ENCODE data around the gene SH3BGRL2.

SH3BGRL2 gene

GRCh38 chr6:79610306-79611009, 20.7 kb upstream of the SH3BGRL2 start:
- no peak for TF ChIP-seq L3MBTL2 (conservative IDR thresholded peaks at IDR 0.05)
- no peak for TF ChIP-seq TARDBP (IDR thresholded peaks at IDR 0.05)
- TF ChIP-seq ZNF384 (IDR thresholded peaks at IDR 0.05), result no peak
- no peak for TF ChIP-seq FOXK2 (IDR thresholded peaks at IDR 0.05)
- TF ChIP-seq NFRKB (IDR thresholded peaks at IDR 0.05), result no peak
- TF ChIP-seq HDGF (IDR thresholded peaks at IDR 0.05; ENCODE audit: borderline replicate concordance), result no peak
- TF ChIP-seq FOXA1 (IDR thresholded peaks at IDR 0.05), result no peak
- TF ChIP-seq SUZ12 (IDR thresholded peaks at IDR 0.05), result no peak
- TF ChIP-seq BHLHE40 (IDR thresholded peaks at IDR 0.05; ENCODE audit: borderline replicate concordance), result no peak
- TF ChIP-seq FOXM1 (IDR thresholded peaks at IDR 0.05; ENCODE audit: borderline replicate concordance), result no peak
- no peak for TF ChIP-seq ARNT (IDR thresholded peaks at IDR 0.05)
- TF ChIP-seq LEF1 (IDR thresholded peaks at IDR 0.05; ENCODE audit: borderline replicate concordance), result no peak
- TF ChIP-seq, protein P1, sequence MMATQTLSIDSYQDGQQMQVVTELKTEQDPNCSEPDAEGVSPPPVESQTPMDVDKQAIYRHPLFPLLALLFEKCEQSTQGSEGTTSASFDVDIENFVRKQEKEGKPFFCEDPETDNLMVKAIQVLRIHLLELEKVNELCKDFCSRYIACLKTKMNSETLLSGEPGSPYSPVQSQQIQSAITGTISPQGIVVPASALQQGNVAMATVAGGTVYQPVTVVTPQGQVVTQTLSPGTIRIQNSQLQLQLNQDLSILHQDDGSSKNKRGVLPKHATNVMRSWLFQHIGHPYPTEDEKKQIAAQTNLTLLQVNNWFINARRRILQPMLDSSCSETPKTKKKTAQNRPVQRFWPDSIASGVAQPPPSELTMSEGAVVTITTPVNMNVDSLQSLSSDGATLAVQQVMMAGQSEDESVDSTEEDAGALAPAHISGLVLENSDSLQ (IDR thresholded peaks at IDR 0.05), result no peak
- no peak for TF ChIP-seq CTBP1 (IDR thresholded peaks at IDR 0.05; ENCODE audit: borderline replicate concordance)
- no peak for TF ChIP-seq ELF4 (IDR thresholded peaks at IDR 0.05)
- TF ChIP-seq SP1 (IDR thresholded peaks at IDR 0.05), result no peak
- ChIA-PET CTCF (interaction anchor here (0.7 kb wide), 1 partner anchor 17 kb away, joined by 4 read pairs; no protein-coding TSS in a partner anchor), POLR2A (no interaction called here)
- DNase-seq (ENCODE audit: extremely low spot score), result no peak

DNA sequence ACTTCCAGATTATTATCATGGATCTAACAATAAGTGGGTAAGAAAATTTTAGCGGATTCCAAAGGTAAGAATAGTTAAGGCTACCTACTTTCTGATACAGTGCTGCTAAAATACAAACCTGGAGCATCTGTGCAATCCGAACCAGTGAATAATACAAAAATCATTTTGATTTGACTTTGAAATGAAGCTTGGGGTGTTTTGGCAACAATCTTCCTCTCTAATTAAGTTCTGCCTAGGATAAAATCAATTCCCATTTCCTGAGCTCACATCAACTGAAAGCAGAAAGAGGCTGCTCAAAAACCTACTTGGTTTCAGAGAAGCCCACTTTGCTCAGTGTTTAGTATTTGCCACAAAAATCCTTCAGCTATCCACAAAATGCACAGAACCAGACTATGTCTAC, 18.7 kb upstream of the SH3BGRL2 start:
- CTCF ChIA-PET, result no interaction called here
- POLR2A ChIA-PET, result interaction anchor here (1.1 kb wide), 1 partner anchor 19 kb away, joined by 4 read pairs; the partner anchor contains the start of gene SH3BGRL2
- TF ChIP-seq CTBP1 (IDR thresholded peaks at IDR 0.05; ENCODE audit: borderline replicate concordance) (no peak), L3MBTL2 (conservative IDR thresholded peaks at IDR 0.05) (no peak), NFRKB (IDR thresholded peaks at IDR 0.05) (no peak), FOXK2 (IDR thresholded peaks at IDR 0.05) (no peak), TARDBP (IDR thresholded peaks at IDR 0.05) (no peak), SUZ12 (IDR thresholded peaks at IDR 0.05) (no peak), SP1 (IDR thresholded peaks at IDR 0.05) (no peak), ELF4 (IDR thresholded peaks at IDR 0.05) (no peak), ARNT (IDR thresholded peaks at IDR 0.05) (no peak), FOXM1 (IDR thresholded peaks at IDR 0.05; ENCODE audit: borderline replicate concordance) (no peak), ZNF384 (IDR thresholded peaks at IDR 0.05) (no peak), BHLHE40 (IDR thresholded peaks at IDR 0.05; ENCODE audit: borderline replicate concordance) (no peak), FOXA1 (IDR thresholded peaks at IDR 0.05) (no peak), LEF1 (IDR thresholded peaks at IDR 0.05; ENCODE audit: borderline replicate concordance) (no peak), HDGF (IDR thresholded peaks at IDR 0.05; ENCODE audit: borderline replicate concordance) (no peak)
- TF ChIP-seq, protein P1 (IDR thresholded peaks at IDR 0.05), result no peak
- DNase-seq (ENCODE audit: extremely low spot score), result no peak

GRCh38 chr6:79612918-79613317, 18.2 kb upstream of the SH3BGRL2 start:
- POLR2A ChIA-PET, result interaction anchor here (1.1 kb wide), 1 partner anchor 18 kb away, joined by 4 read pairs; the partner anchor contains the start of gene SH3BGRL2
- CTCF ChIA-PET, result no interaction called here
- no peak for DNase-seq (ENCODE audit: extremely low spot score)
- TF ChIP-seq CTBP1 (IDR thresholded peaks at IDR 0.05; ENCODE audit: borderline replicate concordance) (no peak), ARNT (IDR thresholded peaks at IDR 0.05) (no peak), FOXM1 (IDR thresholded peaks at IDR 0.05; ENCODE audit: borderline replicate concordance) (no peak), L3MBTL2 (conservative IDR thresholded peaks at IDR 0.05) (no peak), LEF1 (IDR thresholded peaks at IDR 0.05; ENCODE audit: borderline replicate concordance) (no peak)
- TF ChIP-seq, protein P1 (IDR thresholded peaks at IDR 0.05), result no peak

DNA sequence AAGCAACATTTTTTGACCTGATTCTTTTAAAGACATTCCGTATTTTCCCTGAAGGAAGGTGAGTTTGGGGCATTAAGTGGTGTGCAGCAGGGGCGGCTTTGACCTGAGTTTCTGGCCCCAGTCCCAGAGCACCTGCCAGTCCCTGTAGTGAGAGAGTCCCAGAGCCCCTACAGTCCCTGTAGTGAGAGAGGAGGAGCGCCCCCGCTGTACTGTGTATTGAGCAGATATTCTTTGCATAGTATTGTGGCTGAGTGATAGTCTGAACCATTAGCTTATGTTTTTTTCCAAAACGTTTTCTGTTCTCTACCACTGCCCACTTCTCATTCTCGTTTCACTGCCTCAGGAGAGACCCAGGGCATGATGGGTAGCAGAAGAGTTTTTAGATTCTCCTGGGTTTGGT, 17.2 kb upstream of the SH3BGRL2 start:
- POLR2A ChIA-PET, result no interaction called here
- DNase-seq (ENCODE audit: extremely low spot score), result no peak
- TF ChIP-seq CTBP1 (IDR thresholded peaks at IDR 0.05; ENCODE audit: borderline replicate concordance) (no peak), L3MBTL2 (conservative IDR thresholded peaks at IDR 0.05) (no peak), TARDBP (IDR thresholded peaks at IDR 0.05) (no peak), HDGF (IDR thresholded peaks at IDR 0.05; ENCODE audit: borderline replicate concordance) (no peak), FOXM1 (IDR thresholded peaks at IDR 0.05; ENCODE audit: borderline replicate concordance) (no peak), SP1 (IDR thresholded peaks at IDR 0.05) (no peak), ELF4 (IDR thresholded peaks at IDR 0.05) (no peak), ARNT (IDR thresholded peaks at IDR 0.05) (no peak), FOXA1 (IDR thresholded peaks at IDR 0.05) (no peak), BHLHE40 (IDR thresholded peaks at IDR 0.05; ENCODE audit: borderline replicate concordance) (no peak), NFRKB (IDR thresholded peaks at IDR 0.05) (no peak), FOXK2 (IDR thresholded peaks at IDR 0.05) (no peak), ZNF384 (IDR thresholded peaks at IDR 0.05) (no peak), SUZ12 (IDR thresholded peaks at IDR 0.05) (no peak), LEF1 (IDR thresholded peaks at IDR 0.05; ENCODE audit: borderline replicate concordance) (no peak)
- TF ChIP-seq, protein P1 (IDR thresholded peaks at IDR 0.05), result no peak
- CTCF ChIA-PET, result no interaction called here
